HFFc6 (cell line): ENCODE data around the gene C7orf33. TPM values are rescaled to one million over a fixed set of nuclear protein-coding genes. Genes with fewer than 3 reads are reported as not detected.

Experiments
- DNase-seq: peaks from one replicate; pipeline ENCODE4 v3.0.0-alpha.2; 2018
- H3K27ac Mint-ChIP-seq: 2 replicates; pipeline ENCODE4 v1.8.0; 2020; ENCODE audit warnings: mild to moderate bottlenecking, mixed read lengths
- H3K27me3 Mint-ChIP-seq: 2 replicates; pipeline ENCODE4 v1.8.0; 2021; ENCODE audit warnings: mild to moderate bottlenecking, moderate library complexity, mixed read lengths; ENCODE audit not compliant: insufficient read depth
- H3K36me3 Mint-ChIP-seq: 2 replicates; pipeline ENCODE4 v1.8.0; 2021; ENCODE audit warnings: low read depth, mixed read lengths
- H3K4me1 Mint-ChIP-seq: 2 replicates; pipeline ENCODE4 v1.8.0; 2020; ENCODE audit warnings: low read depth, mixed read lengths
- H3K4me3 Mint-ChIP-seq: 2 replicates; pipeline ENCODE4 v1.8.0; 2020; ENCODE audit warnings: mild to moderate bottlenecking, moderate library complexity, mixed read lengths
- H3K9me3 Mint-ChIP-seq: 2 replicates; pipeline ENCODE4 v1.8.0; 2020; ENCODE audit warnings: mild to moderate bottlenecking, mixed read lengths
- CTCF ChIP-seq: fragments of 200-600 bp; sonication (generic); IDR thresholded peaks from 2 replicates; pipeline ENCODE4 v1.5.0; 2021; ENCODE audit warnings: antibody characterized with exemption, mild to moderate bottlenecking
- total RNA-seq, 6 experiments: library from RNA; stranded (reverse); fragmentation: NEBNext Ultra II Directional; extraction: Animal tissue kit (Norgen Biotek cat#: 25700); gene quantifications; 2 replicates in 1 of 6; 3 replicates in 5 of 6; pipeline ENCODE4 v1.2.3, GENCODE V29; 2021

Gene C7orf33
- total RNA-seq, 6 experiments from 2014 or later: not detected

- Mint-ChIP-seq H3K27ac (no peak overlapping the region), H3K36me3 (no peaks in the 10 kb centered on the region), H3K9me3 (no peaks in the 10 kb centered on the region), H3K4me3 (no peak overlapping the region), H3K27me3 (peaks cover 12% of the 10 kb centered on the region), H3K4me1 (no peaks in the 10 kb centered on the region)
- TF ChIP-seq CTCF: 0 out of 2 replicates have a peak, but pooled peaks have one; percentile 16
- DNase-seq: no peak
Measured at GRCh38 chr7:148581624-148582023, 8.9 kb upstream of the C7orf33 start.

DNA sequence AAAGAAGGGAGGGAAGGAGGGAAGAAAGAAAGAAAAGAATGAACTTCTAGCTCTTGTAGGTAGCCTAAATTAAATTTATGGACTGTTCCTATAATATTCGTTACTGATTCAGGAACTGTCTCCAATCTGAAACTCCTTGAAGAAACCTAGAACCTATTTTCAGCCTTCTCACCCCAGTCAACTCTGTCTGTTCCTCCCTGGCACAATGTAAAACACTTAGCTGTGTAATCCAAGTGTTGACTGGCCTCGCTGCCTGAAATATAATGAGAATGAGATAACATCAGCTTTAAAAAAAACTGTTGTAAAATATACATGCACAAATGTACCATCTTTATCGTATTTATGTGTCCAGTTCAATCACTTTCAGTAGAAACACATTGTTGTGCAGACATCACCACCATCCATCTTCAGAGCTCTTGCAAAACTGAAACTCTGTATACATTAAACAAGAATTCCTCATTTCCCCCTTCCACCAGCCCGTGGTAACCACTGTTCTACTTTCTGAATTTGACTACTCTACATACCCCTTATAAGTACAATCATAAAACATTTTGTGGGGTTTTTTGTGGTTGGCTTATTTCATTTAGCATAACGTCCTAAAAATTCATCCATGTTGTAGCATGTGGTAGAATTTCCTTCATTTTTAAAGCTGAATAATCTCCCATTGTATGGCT lies 6.3 kb upstream of the C7orf33 start:
- Mint-ChIP-seq H3K4me3 (no peak overlapping the region), H3K4me1 (no peaks in the 10 kb centered on the region), H3K36me3 (no peaks in the 10 kb centered on the region), H3K27ac (no peak overlapping the region), H3K9me3 (no peaks in the 10 kb centered on the region), H3K27me3 (peaks cover 13% of the 10 kb centered on the region)
- no peak for DNase-seq
- TF ChIP-seq CTCF: no peak

DNA sequence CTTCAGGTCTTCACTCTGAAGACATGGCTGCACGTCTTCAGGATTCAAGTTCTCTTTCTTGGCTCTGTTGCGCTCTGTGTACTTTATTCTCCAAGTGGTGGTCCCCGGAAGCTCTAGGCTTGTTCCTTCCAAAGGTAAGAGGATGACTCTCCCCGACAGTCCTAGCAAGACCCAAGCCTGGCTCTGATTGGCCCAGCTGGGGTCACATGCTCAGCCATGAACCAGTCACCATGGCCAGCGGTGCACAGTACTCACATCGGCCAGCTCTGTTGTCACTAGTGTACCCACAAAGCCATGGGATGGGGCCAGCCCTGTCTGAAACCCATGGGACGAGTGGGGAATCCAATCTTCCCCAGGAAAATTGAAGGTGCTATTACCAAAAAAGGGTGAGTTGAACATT lies 5.2 kb upstream of the C7orf33 start:
- peaks cover 16% of the 10 kb centered on the region for H3K27me3 Mint-ChIP-seq
- no peaks in the 10 kb centered on the region for H3K36me3 Mint-ChIP-seq
- no peaks in the 10 kb centered on the region for H3K4me1 Mint-ChIP-seq
- DNase-seq: no peak
- TF ChIP-seq CTCF: no peak
- H3K27ac Mint-ChIP-seq: no peak overlapping the region
- no peak overlapping the region for H3K4me3 Mint-ChIP-seq
- no peaks in the 10 kb centered on the region for H3K9me3 Mint-ChIP-seq

DNA sequence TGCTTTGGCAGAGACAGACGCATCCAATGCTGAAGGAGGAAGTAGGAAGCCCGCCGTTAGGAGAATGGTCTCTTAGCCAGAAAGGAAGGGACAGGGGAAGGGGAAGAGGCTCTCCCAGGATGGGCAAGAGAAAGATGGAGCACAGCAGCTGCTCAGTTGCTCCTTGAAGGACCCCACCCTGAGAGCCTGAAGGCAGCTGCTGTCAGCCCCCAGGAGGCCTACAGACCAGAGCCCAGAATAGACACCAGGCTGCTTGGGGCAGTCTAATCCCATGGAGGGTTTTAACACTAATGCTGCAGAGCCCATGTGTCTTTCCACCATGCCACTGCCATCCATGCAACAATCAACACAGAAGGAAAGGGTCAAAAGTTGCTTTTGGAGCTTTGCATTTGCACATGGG lies 3.5 kb upstream of the C7orf33 start:
- no peak overlapping the region for H3K4me3 Mint-ChIP-seq
- DNase-seq: no peak
- H3K4me1 Mint-ChIP-seq: no peaks in the 10 kb centered on the region
- no peaks in the 10 kb centered on the region for H3K9me3 Mint-ChIP-seq
- no peaks in the 10 kb centered on the region for H3K36me3 Mint-ChIP-seq
- no peak overlapping the region for H3K27ac Mint-ChIP-seq
- no peak for TF ChIP-seq CTCF
- H3K27me3 Mint-ChIP-seq: peaks cover 24% of the 10 kb centered on the region

GRCh38 chr7:148588168-148588567 lies 2.4 kb upstream of the C7orf33 start:
- no peaks in the 10 kb centered on the region for H3K36me3 Mint-ChIP-seq
- no peak for DNase-seq
- no peaks in the 10 kb centered on the region for H3K9me3 Mint-ChIP-seq
- peaks cover 24% of the 10 kb centered on the region for H3K27me3 Mint-ChIP-seq
- no peak overlapping the region for H3K4me3 Mint-ChIP-seq
- no peak for TF ChIP-seq CTCF
- no peaks in the 10 kb centered on the region for H3K4me1 Mint-ChIP-seq
- H3K27ac Mint-ChIP-seq: no peak overlapping the region
